ENCODE results near the gene SNCB. TPM values are rescaled to one million over a fixed set of nuclear protein-coding genes. Genes with fewer than 3 reads are reported as not detected.

The SNCB gene
- total and polyA plus RNA-seq, 2 of the 4 experiments (the other 2 are of a cell fraction): 0.41 TPM; not detected in 1

- Histone ChIP-seq H2AK9ac (replicated peaks; ENCODE audit: low read depth, low read length, poor library complexity) (no peak overlapping the region), H4K91ac (ENCODE audit: insufficient read depth, low read depth, low read length) (no peak overlapping the region), H4K5ac (ENCODE audit: low read depth, low read length) (no peak overlapping the region), H3K23ac (ENCODE audit: low read depth, low read length) (no peak overlapping the region), H2BK120ac (ENCODE audit: low read depth, low read length) (no peak overlapping the region), H4K20me1 (ENCODE audit: insufficient read depth, low read length) (no peaks in the 10 kb centered on the region), H3K4me1 (ENCODE audit: control insufficient read depth, insufficient read depth, low read length) (peaks cover 9% of the 10 kb centered on the region), H2BK5ac (ENCODE audit: low read depth, low read length, poor library complexity, severe bottlenecking) (no peak overlapping the region), H2AK5ac (ENCODE audit: low read depth, low read length) (no peak overlapping the region), H4K8ac (ENCODE audit: low read depth in 2 of 2, low read length in 2 of 2) (no peak overlapping the region), H2BK15ac (ENCODE audit: low read depth, low read length) (no peak overlapping the region), H3K79me1 (ENCODE audit: low read depth in 1 of 2, low read length in 2 of 2) (no peaks in the 10 kb centered on the region), H3K9ac (ENCODE audit: low read depth, low read length) (no peak overlapping the region), H3K9me1 (ENCODE audit: insufficient read depth, low read length) (no peaks in the 10 kb centered on the region), H3K56ac (ENCODE audit: extremely low read depth, insufficient read depth, low read length) (no peak overlapping the region), H3K4me2 (ENCODE audit: low read depth, low read length) (no peak overlapping the region), H3K36me3 (ENCODE audit: control insufficient read depth, insufficient read depth, low read length) (no peaks in the 10 kb centered on the region), H3K14ac (replicated peaks; ENCODE audit: low read depth, low read length) (no peak overlapping the region), H3K4me3 (ENCODE audit: insufficient read depth, low read depth, low read length) (no peak overlapping the region), H3K18ac (ENCODE audit: low read depth, low read length) (no peak overlapping the region), H2BK20ac (ENCODE audit: low read depth, low read length) (no peak overlapping the region), H3K27ac (ENCODE audit: insufficient read depth, low read length) (no peak overlapping the region), H2AFZ (replicated peaks; ENCODE audit: low read length, poor library complexity) (no peak overlapping the region), H3K4ac (ENCODE audit: low read depth, low read length) (no peak overlapping the region), H3K9me3 (ENCODE audit: control insufficient read depth, insufficient read depth, low read length) (no peaks in the 10 kb centered on the region), H3K27me3 (ENCODE audit: control insufficient read depth, insufficient read depth, low read length) (peaks cover 50% of the 10 kb centered on the region)
- CTCF ChIA-PET: interaction anchor here (0.6 to 1.4 kb wide), 5 partner anchors 36 to 157 kb away, joined by 3 to 7 read pairs (median 4); no protein-coding TSS in a partner anchor
- dilution Hi-C loops (cut with HindIII; ENCODE audit: low sequenced_read_pairs, unreplicated experiment) (no loop called here), intact Hi-C loops (cut with micrococcal nuclease) (no loop called here), in situ Hi-C loops (cut with MboI; ENCODE audit: low sequenced_read_pairs) (loop anchor here (10.0 kb wide), 1 partner anchor 47 kb away; no protein-coding TSS in a partner anchor)
- DNase-seq (peak; percentile 29), ATAC-seq (ENCODE audit: low read depth) (no peak)
- WGBS, 2 experiments (ENCODE audit: extremely low coverage in 2 of 2, insufficient read length in 1 of 2): 70% methylated on average over 4 of the region's 13 CpGs; no CpG with 5 or more reads in 1 of the 2 experiments
- TF ChIP-seq USF2 (IDR thresholded peaks at IDR 0.05; ENCODE audit: low read depth, low read length) (no peak), ELK1 (IDR thresholded peaks at IDR 0.05; ENCODE audit: borderline replicate concordance, low read depth, low read length) (no peak), POLR2A (IDR thresholded peaks at IDR 0.05; ENCODE audit: low read depth, low read length) (no peak), RCOR1 (IDR thresholded peaks at IDR 0.05; ENCODE audit: insufficient replicate concordance, low read length) (no peak), SMC3 (IDR thresholded peaks at IDR 0.05; ENCODE audit: low read depth, low read length) (no peak), BHLHE40 (IDR thresholded peaks at IDR 0.05; ENCODE audit: low read depth, low read length) (no peak), RFX5 (IDR thresholded peaks at IDR 0.05; ENCODE audit: low read depth, low read length) (no peak), RAD21 (IDR thresholded peaks at IDR 0.05; ENCODE audit: low read length) (no peak), CHD1 (IDR thresholded peaks at IDR 0.05; ENCODE audit: low read depth, low read length) (no peak), MXI1 (IDR thresholded peaks at IDR 0.05; ENCODE audit: borderline replicate concordance, low read depth, low read length) (no peak), NFE2L2 (IDR thresholded peaks at IDR 0.05; ENCODE audit: low read depth, low read length) (no peak), MAZ (IDR thresholded peaks at IDR 0.05; ENCODE audit: borderline replicate concordance, low read depth, low read length) (no peak)
- TF ChIP-seq, protein P1, sequence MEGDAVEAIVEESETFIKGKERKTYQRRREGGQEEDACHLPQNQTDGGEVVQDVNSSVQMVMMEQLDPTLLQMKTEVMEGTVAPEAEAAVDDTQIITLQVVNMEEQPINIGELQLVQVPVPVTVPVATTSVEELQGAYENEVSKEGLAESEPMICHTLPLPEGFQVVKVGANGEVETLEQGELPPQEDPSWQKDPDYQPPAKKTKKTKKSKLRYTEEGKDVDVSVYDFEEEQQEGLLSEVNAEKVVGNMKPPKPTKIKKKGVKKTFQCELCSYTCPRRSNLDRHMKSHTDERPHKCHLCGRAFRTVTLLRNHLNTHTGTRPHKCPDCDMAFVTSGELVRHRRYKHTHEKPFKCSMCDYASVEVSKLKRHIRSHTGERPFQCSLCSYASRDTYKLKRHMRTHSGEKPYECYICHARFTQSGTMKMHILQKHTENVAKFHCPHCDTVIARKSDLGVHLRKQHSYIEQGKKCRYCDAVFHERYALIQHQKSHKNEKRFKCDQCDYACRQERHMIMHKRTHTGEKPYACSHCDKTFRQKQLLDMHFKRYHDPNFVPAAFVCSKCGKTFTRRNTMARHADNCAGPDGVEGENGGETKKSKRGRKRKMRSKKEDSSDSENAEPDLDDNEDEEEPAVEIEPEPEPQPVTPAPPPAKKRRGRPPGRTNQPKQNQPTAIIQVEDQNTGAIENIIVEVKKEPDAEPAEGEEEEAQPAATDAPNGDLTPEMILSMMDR (conservative IDR thresholded peaks at IDR 0.05; ENCODE audit: low read depth, low read length): no peak
- POLR2A ChIA-PET (ENCODE audit: unreplicated experiment): interaction anchor here (1.0 kb wide), 1 partner anchor 54 kb away, joined by 3 read pairs; no protein-coding TSS in a partner anchor
- BruUV-seq (replicated peaks): no TSS peak
Measured at GRCh38 chr5:176621661-176622079, 8.7 kb downstream of the SNCB start.

Data from IMR-90 (cell line).